Activated T-cell treated with anti-CD3 and anti-CD28 coated beads, Interleukin-2, amount 50 U/mL, for 24 hours (primary cell): ENCODE data around the gene ANO5.

Experiments used
- DNase-seq: peaks from one replicate; pipeline ENCODE4 v3.0.0-alpha.2; 2020
- H3K27ac Mint-ChIP-seq: 2 replicates; pipeline ENCODE4 v1.8.0; 2020; ENCODE audit warnings: mild to moderate bottlenecking, mixed read lengths
- H3K27me3 Mint-ChIP-seq: 2 replicates; pipeline ENCODE4 v1.8.0; 2020; ENCODE audit warnings: mixed read lengths
- H3K36me3 Mint-ChIP-seq: 2 replicates; pipeline ENCODE4 v1.8.0; 2020; ENCODE audit warnings: low read depth, mixed read lengths
- H3K4me1 Mint-ChIP-seq: 2 replicates; pipeline ENCODE4 v1.8.0; 2020; ENCODE audit warnings: low read depth, mixed read lengths
- H3K4me3 Mint-ChIP-seq: 2 replicates; pipeline ENCODE4 v1.8.0; 2020; ENCODE audit warnings: mild to moderate bottlenecking, moderate library complexity, mixed read lengths
- H3K9me3 Mint-ChIP-seq: 2 replicates; pipeline ENCODE4 v1.8.0; 2020; ENCODE audit warnings: mixed read lengths

Gene ANO5, protein sequence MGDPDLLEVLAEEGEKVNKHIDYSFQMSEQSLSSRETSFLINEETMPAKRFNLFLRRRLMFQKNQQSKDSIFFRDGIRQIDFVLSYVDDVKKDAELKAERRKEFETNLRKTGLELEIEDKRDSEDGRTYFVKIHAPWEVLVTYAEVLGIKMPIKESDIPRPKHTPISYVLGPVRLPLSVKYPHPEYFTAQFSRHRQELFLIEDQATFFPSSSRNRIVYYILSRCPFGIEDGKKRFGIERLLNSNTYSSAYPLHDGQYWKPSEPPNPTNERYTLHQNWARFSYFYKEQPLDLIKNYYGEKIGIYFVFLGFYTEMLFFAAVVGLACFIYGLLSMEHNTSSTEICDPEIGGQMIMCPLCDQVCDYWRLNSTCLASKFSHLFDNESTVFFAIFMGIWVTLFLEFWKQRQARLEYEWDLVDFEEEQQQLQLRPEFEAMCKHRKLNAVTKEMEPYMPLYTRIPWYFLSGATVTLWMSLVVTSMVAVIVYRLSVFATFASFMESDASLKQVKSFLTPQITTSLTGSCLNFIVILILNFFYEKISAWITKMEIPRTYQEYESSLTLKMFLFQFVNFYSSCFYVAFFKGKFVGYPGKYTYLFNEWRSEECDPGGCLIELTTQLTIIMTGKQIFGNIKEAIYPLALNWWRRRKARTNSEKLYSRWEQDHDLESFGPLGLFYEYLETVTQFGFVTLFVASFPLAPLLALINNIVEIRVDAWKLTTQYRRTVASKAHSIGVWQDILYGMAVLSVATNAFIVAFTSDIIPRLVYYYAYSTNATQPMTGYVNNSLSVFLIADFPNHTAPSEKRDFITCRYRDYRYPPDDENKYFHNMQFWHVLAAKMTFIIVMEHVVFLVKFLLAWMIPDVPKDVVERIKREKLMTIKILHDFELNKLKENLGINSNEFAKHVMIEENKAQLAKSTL

DNA sequence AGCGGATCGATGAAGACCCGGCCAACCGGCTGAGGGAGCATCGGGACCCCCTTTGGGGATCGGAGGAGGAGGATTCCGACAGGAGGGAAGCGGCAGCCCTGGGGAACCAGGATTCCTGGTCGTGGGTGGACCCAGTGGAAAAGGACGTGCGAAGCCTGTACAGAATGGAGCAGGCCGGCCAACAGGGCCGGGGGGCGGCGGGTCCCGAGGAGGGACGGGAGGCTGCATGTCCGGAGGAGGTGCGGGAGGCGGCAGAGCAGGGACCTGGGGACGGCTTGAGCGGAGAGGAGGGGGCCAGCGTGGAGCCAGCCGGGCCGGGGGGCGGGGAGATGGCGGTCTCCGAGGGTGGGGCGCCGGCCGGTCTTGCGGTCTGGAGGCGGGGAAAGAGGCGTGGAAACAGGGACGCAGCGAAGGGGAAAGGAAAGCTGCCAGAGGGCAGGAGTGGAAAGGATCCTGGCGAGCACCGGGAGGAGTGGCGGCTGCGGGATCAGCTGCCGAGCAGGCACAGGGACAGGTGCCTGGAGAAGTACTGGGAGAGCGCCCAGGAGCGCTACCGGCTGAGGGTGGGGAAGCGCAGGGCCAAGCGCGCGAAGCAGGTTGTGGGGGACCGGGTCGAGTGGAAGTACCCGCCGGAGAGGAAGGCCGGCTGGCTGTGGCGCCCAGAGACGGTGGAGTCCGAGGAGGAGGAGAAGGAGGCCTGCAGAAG lies at the start of gene ANO5:
TSS of gene ANO5 (plus strand) at position 444 of the 706 bp plus-strand sequence. CDS start 408 bp downstream, outside the sequence.
- DNase-seq = peak; percentile 27
- Mint-ChIP-seq H3K27me3 (peaks cover 43% of the 10 kb centered on the region), H3K27ac (no peak within 1 kb of the TSS), H3K4me3 (peak within 1 kb of the TSS; percentile 46), H3K9me3 (no peaks in the 10 kb centered on the region), H3K4me1 (peaks cover 6% of the 10 kb centered on the region), H3K36me3 (no peaks in the 10 kb centered on the region)

DNA sequence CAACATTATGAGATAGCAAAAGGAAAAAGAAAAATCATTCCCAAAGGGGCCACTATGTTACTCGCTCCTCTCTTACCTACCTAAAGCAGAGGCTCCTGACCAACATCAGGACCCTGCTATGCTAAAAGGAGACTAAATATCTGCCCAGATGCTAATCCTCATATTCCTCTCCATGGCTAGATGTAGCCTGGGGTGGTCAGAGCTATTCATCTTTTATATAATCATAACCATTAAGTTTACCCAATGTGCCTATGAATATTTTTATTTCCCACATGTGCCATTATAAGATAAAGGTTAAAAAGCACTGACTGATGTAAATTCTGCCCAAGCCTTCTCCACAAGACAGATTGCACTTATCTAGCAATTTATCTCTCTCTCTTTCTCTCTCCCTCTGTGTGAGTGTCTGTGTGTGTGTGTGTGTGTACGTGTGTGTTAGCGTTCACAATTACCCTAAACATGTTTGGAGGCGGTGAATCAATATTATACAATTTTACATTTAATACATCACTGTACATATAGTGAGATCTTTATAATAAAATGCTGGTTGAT lies 41.2 kb upstream of the ANO5 start:
- no peak overlapping the region for H3K27ac Mint-ChIP-seq
- DNase-seq = no peak
- H3K27me3 Mint-ChIP-seq = no peaks in the 10 kb centered on the region
- no peak overlapping the region for H3K4me3 Mint-ChIP-seq
- H3K9me3 Mint-ChIP-seq = peaks cover 6% of the 10 kb centered on the region
- no peaks in the 10 kb centered on the region for H3K36me3 Mint-ChIP-seq
- H3K4me1 Mint-ChIP-seq = no peaks in the 10 kb centered on the region

DNA sequence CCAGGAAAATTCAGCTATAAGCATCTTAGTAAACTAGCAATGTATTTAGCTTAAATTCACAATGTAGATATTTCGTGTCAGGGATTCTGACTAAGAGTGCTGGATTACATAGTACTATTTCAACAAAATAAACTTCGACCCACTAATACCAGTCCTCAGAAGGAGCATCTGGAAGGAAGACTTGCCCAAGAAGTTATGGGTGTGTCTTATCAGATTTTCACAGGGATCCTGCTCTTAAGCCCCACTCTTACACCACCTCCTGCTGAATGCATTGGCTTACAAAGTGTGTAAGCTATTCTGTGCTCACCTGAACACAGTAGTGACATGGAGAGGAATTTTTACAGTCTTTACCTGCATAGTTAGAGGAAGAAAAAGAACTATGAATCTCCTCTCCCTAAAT lies 35.4 kb upstream of the ANO5 start:
- no peaks in the 10 kb centered on the region for H3K27me3 Mint-ChIP-seq
- no peak overlapping the region for H3K4me3 Mint-ChIP-seq
- H3K9me3 Mint-ChIP-seq = no peaks in the 10 kb centered on the region
- no peaks in the 10 kb centered on the region for H3K4me1 Mint-ChIP-seq
- no peak for DNase-seq
- H3K36me3 Mint-ChIP-seq = no peaks in the 10 kb centered on the region
- H3K27ac Mint-ChIP-seq = no peak overlapping the region

DNA sequence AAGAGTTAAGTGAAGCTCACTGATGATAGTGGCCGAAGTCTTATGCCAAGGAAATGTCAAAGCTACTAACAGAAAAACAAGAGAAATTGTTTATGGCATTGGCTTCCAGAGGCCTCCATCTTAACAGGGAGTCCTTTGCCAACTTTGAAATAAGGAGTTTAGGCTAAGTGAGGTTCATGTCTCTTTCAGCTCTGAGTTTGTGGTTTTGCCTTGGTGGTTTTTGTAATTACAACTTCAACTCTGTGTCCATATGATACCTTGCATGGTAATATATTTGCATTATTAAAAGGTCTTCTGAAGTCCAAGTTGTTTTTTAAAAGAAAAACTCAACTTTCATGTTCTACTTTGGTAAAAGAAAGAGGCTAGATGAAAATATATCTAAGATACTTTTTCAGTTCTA lies 31.4 kb upstream of the ANO5 start:
- no peak for DNase-seq
- Mint-ChIP-seq H3K27ac (no peak overlapping the region), H3K9me3 (no peaks in the 10 kb centered on the region), H3K4me3 (no peak overlapping the region), H3K27me3 (no peaks in the 10 kb centered on the region), H3K4me1 (no peaks in the 10 kb centered on the region), H3K36me3 (no peaks in the 10 kb centered on the region)

DNA sequence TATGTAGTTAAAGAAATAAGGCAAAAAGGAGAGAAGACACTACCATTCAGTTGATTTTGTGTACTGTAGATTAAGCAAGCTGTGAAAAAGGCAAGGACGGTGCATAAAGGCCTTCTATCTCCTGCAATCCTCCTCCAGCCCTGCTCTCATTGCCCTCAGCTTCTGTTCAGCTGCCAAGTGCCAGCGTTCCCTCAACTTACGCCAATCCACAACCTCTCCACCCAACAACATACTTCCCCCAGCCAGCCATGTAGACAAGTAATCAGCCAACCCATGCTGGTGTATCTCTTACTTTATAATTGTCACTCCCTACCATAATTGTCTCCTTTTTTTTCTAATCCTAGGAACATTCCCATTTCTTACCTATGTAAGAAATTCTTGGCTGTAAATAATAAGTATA lies 30.1 kb upstream of the ANO5 start:
- Mint-ChIP-seq H3K4me1 (no peaks in the 10 kb centered on the region), H3K9me3 (no peaks in the 10 kb centered on the region), H3K27ac (no peak overlapping the region), H3K4me3 (no peak overlapping the region), H3K27me3 (no peaks in the 10 kb centered on the region), H3K36me3 (no peaks in the 10 kb centered on the region)
- DNase-seq = no peak

DNA sequence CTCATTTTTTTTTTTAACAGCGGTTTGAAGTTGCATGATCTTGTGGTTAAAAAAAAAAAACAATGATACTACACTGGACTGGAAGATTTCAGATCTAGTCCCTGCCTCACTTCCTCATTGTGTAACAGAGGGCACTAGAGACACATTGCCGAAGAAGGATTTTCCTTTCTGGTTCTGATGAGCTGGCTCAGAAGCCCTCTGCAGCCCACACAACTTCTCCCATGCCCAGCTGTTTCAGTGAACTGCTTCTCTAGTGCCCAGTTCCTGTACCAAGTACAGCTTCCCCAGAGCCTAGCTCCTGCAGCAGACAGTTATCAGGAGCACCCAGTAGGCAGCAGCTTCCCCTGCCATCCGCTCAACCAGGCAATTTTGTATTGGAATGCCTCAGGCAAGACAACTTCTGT lies 29.5 kb upstream of the ANO5 start:
- no peak overlapping the region for H3K4me3 Mint-ChIP-seq
- no peaks in the 10 kb centered on the region for H3K36me3 Mint-ChIP-seq
- H3K4me1 Mint-ChIP-seq = no peaks in the 10 kb centered on the region
- no peaks in the 10 kb centered on the region for H3K9me3 Mint-ChIP-seq
- H3K27ac Mint-ChIP-seq = no peak overlapping the region
- DNase-seq = no peak
- H3K27me3 Mint-ChIP-seq = no peaks in the 10 kb centered on the region

DNA sequence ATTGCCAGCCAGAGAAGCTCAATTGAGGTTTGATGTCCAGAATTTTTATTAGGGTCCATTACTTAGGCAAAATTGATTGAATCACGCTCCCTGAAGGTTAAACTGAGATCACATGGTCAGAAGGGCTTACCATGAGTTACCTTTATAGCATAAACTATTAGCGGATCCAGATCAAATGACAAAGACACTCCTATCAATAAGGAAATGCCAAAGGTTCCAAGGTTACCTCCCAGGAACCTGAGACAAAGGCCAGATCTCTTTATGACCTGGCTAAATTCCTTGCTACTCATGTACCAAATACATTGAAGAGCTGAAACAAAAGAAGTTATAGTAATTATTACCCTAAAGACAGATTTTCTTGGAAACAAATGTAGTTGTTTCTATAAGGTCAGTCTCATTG lies 27.8 kb upstream of the ANO5 start:
- DNase-seq = no peak
- Mint-ChIP-seq H3K27ac (no peak overlapping the region), H3K36me3 (no peaks in the 10 kb centered on the region), H3K4me3 (no peak overlapping the region), H3K9me3 (no peaks in the 10 kb centered on the region), H3K4me1 (no peaks in the 10 kb centered on the region), H3K27me3 (no peaks in the 10 kb centered on the region)

DNA sequence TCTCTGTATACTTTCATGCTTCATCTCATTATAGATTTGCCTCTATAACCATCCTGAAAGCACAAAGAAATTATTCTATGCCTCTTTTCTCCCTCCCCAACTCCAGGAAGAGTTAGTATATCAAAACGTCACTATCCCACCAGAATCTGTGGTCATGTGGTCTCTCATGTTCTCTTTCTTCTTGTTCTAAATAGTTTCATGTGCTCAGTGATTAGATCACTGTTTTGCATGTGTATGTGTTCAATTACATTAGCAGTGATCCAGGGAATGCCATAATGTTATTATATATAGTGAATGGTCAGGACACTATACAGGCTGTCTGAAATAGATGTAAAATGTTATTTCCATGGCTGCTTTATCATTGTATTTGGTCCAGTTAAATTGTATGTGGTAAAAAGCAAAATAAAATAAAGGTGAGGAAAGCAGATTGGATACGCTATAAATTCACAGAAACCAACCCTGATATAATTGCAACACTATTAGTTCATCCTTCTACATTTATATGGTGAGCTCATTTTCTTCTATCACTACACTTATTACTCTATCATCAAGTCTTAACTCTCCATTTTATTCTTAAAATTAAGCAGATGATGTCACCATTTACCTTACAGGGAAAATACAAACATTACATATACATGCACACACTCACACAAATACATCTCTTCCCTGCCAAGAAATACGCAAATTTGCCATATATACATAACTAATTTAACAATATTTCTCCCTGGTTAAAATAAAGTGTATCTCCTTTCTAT lies 26.9 kb upstream of the ANO5 start:
- H3K4me3 Mint-ChIP-seq = no peak overlapping the region
- no peaks in the 10 kb centered on the region for H3K9me3 Mint-ChIP-seq
- no peaks in the 10 kb centered on the region for H3K4me1 Mint-ChIP-seq

DNA sequence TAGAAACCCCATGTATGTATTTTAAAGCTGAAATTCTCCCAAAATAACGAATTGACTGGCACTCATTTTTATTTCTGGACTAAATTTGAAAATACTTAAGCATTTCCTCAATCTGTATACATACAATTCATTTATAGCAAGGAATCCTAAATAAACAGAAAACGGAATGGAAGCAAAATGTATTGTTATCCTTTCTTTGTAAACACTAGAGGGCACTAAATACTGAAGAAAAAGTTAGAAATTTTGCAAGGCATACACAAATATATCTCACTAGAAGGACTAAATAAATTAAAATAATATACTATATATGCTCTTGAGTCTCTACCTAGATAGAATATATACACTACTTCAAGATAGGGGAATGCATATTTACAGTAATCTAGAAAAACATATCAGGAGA lies 23.1 kb upstream of the ANO5 start:
- DNase-seq = no peak
- H3K36me3 Mint-ChIP-seq = no peaks in the 10 kb centered on the region
- H3K4me3 Mint-ChIP-seq = no peak overlapping the region
- H3K4me1 Mint-ChIP-seq = no peaks in the 10 kb centered on the region
- H3K27ac Mint-ChIP-seq = no peak overlapping the region
- H3K9me3 Mint-ChIP-seq = no peaks in the 10 kb centered on the region
- no peaks in the 10 kb centered on the region for H3K27me3 Mint-ChIP-seq

More for the DNA sequence above, 26.9 kb upstream of the ANO5 start:
- H3K27me3 Mint-ChIP-seq = no peaks in the 10 kb centered on the region
- DNase-seq = no peak
- H3K36me3 Mint-ChIP-seq = no peaks in the 10 kb centered on the region
- no peak overlapping the region for H3K27ac Mint-ChIP-seq

DNA sequence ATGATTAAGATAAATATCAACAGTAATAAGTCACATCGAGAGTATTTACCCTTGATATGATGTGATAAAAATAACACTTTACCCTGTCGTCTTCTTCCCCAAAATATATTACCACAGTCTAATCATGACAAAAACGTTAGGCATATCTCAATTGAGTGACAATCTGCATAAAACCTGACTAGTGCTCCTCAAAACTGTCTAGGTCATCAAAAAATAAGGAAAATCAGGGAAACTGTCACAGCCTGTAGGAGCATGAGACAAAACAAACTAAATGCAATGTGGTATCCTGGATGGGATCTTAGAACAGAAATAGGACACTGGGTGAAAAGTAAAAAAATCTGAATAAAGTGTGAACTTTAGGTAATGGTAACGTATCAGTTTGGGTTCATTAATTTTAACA lies 19.4 kb upstream of the ANO5 start:
- H3K36me3 Mint-ChIP-seq = no peaks in the 10 kb centered on the region
- no peaks in the 10 kb centered on the region for H3K9me3 Mint-ChIP-seq
- H3K4me3 Mint-ChIP-seq = no peak overlapping the region
- DNase-seq = no peak
- H3K27ac Mint-ChIP-seq = no peak overlapping the region
- H3K4me1 Mint-ChIP-seq = no peaks in the 10 kb centered on the region
- H3K27me3 Mint-ChIP-seq = no peaks in the 10 kb centered on the region

DNA sequence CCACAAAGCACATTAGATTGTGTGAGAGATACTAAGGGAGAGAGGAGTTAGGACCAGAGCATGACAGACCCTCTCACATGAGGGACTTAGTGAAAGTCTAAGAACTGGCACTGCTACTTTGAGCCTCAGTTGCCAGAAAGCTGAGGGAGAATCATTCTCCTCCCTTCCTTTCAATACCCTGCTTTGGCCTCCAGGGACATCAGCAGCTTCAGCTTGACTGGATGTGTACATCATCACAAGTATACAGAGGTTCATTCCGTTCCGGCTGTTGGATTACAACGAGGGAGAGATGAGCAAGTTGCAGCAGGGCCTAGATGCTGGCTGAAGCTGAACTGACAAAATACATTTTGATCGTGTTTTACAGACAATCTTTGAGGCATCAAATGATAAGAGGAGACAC lies 15.7 kb upstream of the ANO5 start:
- Mint-ChIP-seq H3K4me3 (no peak overlapping the region), H3K9me3 (no peaks in the 10 kb centered on the region), H3K4me1 (no peaks in the 10 kb centered on the region), H3K36me3 (no peaks in the 10 kb centered on the region), H3K27ac (no peak overlapping the region), H3K27me3 (no peaks in the 10 kb centered on the region)
- no peak for DNase-seq

DNA sequence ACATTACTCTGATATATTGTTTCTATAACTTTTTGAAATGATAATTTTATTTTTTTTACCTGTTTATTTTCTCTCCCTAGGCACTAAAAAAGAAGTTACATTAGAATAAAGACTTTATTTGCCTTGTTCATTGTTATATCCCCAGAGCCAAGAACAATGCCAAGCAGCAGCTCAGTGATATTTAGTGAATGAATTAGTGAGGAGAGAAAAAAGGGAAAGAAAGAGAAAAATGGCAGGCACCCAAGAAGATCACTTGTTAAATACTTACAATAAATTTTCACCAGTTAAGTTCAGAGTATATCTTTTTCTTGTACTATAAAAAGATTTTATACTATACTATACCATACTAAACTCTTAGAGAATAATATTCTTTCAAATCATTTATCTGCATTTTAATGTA lies 13.3 kb upstream of the ANO5 start:
- Mint-ChIP-seq H3K4me3 (no peak overlapping the region), H3K27ac (no peak overlapping the region), H3K4me1 (no peaks in the 10 kb centered on the region), H3K27me3 (no peaks in the 10 kb centered on the region), H3K36me3 (no peaks in the 10 kb centered on the region), H3K9me3 (no peaks in the 10 kb centered on the region)
- DNase-seq = no peak

DNA sequence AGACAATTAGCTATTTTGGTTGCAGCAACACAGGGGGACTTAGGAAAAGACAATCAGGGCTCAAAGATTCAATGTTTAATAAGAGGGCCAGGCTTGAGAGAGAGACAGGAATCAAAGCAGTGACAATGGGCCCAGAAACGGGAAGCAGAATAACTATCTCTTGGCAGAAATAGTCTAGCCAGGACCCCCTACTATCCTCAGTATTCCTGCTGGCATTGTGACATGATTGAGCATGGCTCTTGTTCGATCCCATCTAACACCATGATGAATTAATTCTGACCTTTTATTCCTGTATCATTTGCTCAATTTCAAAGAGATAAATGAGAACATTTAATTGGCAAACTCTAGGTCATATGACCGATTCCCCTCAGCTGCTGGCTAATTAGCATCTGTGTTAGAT lies 12.8 kb upstream of the ANO5 start:
- no peaks in the 10 kb centered on the region for H3K4me1 Mint-ChIP-seq
- H3K27ac Mint-ChIP-seq = no peak overlapping the region
- no peaks in the 10 kb centered on the region for H3K9me3 Mint-ChIP-seq
- H3K27me3 Mint-ChIP-seq = no peaks in the 10 kb centered on the region
- H3K4me3 Mint-ChIP-seq = no peak overlapping the region
- H3K36me3 Mint-ChIP-seq = no peaks in the 10 kb centered on the region
- no peak for DNase-seq

DNA sequence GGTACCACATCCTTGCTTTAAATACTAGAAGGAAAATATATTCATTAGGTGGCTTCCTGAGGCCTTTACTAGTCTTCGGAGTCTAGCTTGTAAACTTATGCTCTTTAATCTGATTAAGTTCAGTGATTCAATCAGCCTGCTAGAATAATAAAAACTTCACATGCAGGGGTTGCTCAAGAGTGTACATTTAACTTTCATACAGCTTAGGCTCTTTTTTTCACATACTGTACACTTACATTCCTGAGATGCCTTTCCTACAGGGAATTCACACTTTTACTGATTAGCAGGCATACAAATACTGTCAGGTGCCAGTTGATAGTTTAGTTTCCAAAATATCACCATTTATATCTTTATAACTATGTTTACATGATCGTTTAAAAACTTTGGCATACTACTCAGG lies 3.2 kb upstream of the ANO5 start:
- H3K4me3 Mint-ChIP-seq = no peak overlapping the region
- no peak overlapping the region for H3K27ac Mint-ChIP-seq
- no peak for DNase-seq
- H3K27me3 Mint-ChIP-seq = peaks cover 39% of the 10 kb centered on the region
- H3K9me3 Mint-ChIP-seq = peaks cover 4% of the 10 kb centered on the region
- no peaks in the 10 kb centered on the region for H3K36me3 Mint-ChIP-seq
- peaks cover 6% of the 10 kb centered on the region for H3K4me1 Mint-ChIP-seq
